SK-N-SH (cell line): Measurements from ENCODE around the gene IZUMO4. TPM values are rescaled to one million over a fixed set of nuclear protein-coding genes. Genes with fewer than 3 reads are reported as not detected.
A peak's percentile ranks its signal among the peaks of the same experiment; 100 is the strongest.

Source experiments
- CTCF ChIA-PET: fragments of 300-600, 350-600 bp; formaldehyde crosslinking; extraction: SDS; loops from one replicate; lab custom pipeline; 2021; lab: Yijun Ruan, JAX
- POLR2A ChIA-PET: fragments of 350-600 bp; sonication (Branson Sonifier 250); formaldehyde crosslinking; extraction: SDS; loops from one replicate; lab custom pipeline; 2020; ENCODE audit warnings: antibody characterized with exemption, inconsistent platforms; lab: Yijun Ruan, JAX
- DNase-seq: peaks from one replicate; pipeline ENCODE4 v3.0.0; 2012
- H2AFZ ChIP-seq: fragments of 200-600 bp; sonication (generic); 2 replicates; pipeline ENCODE4 v1.8.1; 2016; ENCODE audit warnings: antibody characterized with exemption, mild to moderate bottlenecking, low read depth
- H3F3A ChIP-seq: fragments of 200-600 bp; sonication (generic); replicated peaks from 2 replicates; pipeline ENCODE3; 2016; ENCODE audit warnings: antibody characterized with exemption, mild to moderate bottlenecking; ENCODE audit not compliant: insufficient read depth
- H3K27ac ChIP-seq, 2 experiments: fragments of 200-500 bp in 1 of 2; fragments of 200-600 bp in 1 of 2; sonication (Bioruptor generic) in 1 of 2; sonication (generic), shearing (Covaris generic) in 1 of 2; 2 replicates each; pipeline versions ENCODE4 v1.5.1 to v1.6.1; 2014 to 2016; ENCODE audit warnings: low read depth in 2 of 2, inconsistent platforms in 1 of 2, low read length in 1 of 2, mild to moderate bottlenecking in 1 of 2, mixed read lengths in 1 of 2
- H3K27me3 ChIP-seq: fragments of 200-600 bp; sonication (generic), shearing (Covaris generic); 2 replicates; pipeline ENCODE4 v1.6.1; 2016; ENCODE audit warnings: mixed run types; ENCODE audit not compliant: insufficient read depth
- H3K36me3 ChIP-seq, 2 experiments: fragments of 200-500 bp in 1 of 2; fragments of 200-600 bp in 1 of 2; sonication (Bioruptor generic) in 1 of 2; sonication (generic) in 1 of 2; replicated peaks in 1 of 2; 2 replicates each; pipeline versions ENCODE3 to v1.5.1; 2014 to 2016; ENCODE audit warnings: low read length in 1 of 2, mild to moderate bottlenecking in 1 of 2; ENCODE audit not compliant: insufficient read depth in 2 of 2, control insufficient read depth in 1 of 2
- H3K4me1 ChIP-seq, 2 experiments: fragments of 200-500 bp in 1 of 2; fragments of 200-600 bp in 1 of 2; sonication (Bioruptor generic) in 1 of 2; sonication (generic), shearing (Covaris generic) in 1 of 2; 2 replicates each; pipeline versions ENCODE4 v1.5.1 to v1.6.1; 2014 to 2016; ENCODE audit warnings: low read depth in 1 of 2, low read length in 1 of 2, mixed run types in 1 of 2; ENCODE audit not compliant: insufficient read depth in 2 of 2, control insufficient read depth in 1 of 2
- H3K4me2 ChIP-seq: fragments of 200-600 bp; sonication (generic), shearing (Covaris generic); 2 replicates; pipeline ENCODE4 v1.6.1; 2017; ENCODE audit warnings: mixed run types
- H3K4me3 ChIP-seq, 2 experiments: fragments of 200-500 bp in 1 of 2; fragments of 200-600 bp in 1 of 2; sonication (Bioruptor generic) in 1 of 2; sonication (generic), shearing (Covaris generic) in 1 of 2; 2 replicates each; pipeline versions ENCODE4 v1.5.1 to v1.8.1; 2014 to 2016; ENCODE audit warnings: low read depth in 2 of 2, inconsistent platforms in 1 of 2, low read length in 1 of 2, mild to moderate bottlenecking in 1 of 2, mixed read lengths in 1 of 2, moderate library complexity in 1 of 2
- H3K79me2 ChIP-seq: fragments of 200-600 bp; sonication (generic); 2 replicates; pipeline ENCODE4 v1.8.1; 2017; ENCODE audit warnings: mild to moderate bottlenecking; ENCODE audit not compliant: insufficient read depth
- H3K9ac ChIP-seq: fragments of 200-600 bp; sonication (generic); 2 replicates; pipeline ENCODE4 v1.6.1; 2017; ENCODE audit warnings: mixed run types
- H3K9me2 ChIP-seq: fragments of 200-600 bp; sonication (generic); 2 replicates; pipeline ENCODE4 v1.6.1; 2017; ENCODE audit warnings: mixed run types
- H3K9me3 ChIP-seq: fragments of 200-600 bp; sonication (generic); 2 replicates; pipeline ENCODE4 v1.6.1; 2017; ENCODE audit warnings: mixed run types, mild to moderate bottlenecking, moderate library complexity
- H4K20me1 ChIP-seq: fragments of 200-600 bp; sonication (generic); 2 replicates; pipeline ENCODE4 v1.6.1; 2017; ENCODE audit warnings: mild to moderate bottlenecking, mixed run types; ENCODE audit not compliant: insufficient read depth
- FOSL2 ChIP-seq: IDR thresholded peaks from 2 replicates; pipeline ENCODE4 v1.4.0; 2012; ENCODE audit warnings: low read depth, mild to moderate bottlenecking, moderate library complexity, borderline replicate concordance
- FOXM1 ChIP-seq: IDR thresholded peaks from 2 replicates; pipeline ENCODE4 v1.4.0; 2012; ENCODE audit warnings: low read depth, mild to moderate bottlenecking
- GABPA ChIP-seq: IDR thresholded peaks from 2 replicates; pipeline ENCODE4 v1.4.0; 2012; ENCODE audit warnings: low read depth, mild to moderate bottlenecking
- MXI1 ChIP-seq: IDR thresholded peaks from 2 replicates; pipeline ENCODE4 v1.6.1; 2012; ENCODE audit warnings: mild to moderate bottlenecking, low read depth, low read length, improper control_type of control experiment
- NFIC ChIP-seq: IDR thresholded peaks from 2 replicates; pipeline ENCODE4 v1.4.0; 2012; ENCODE audit warnings: borderline replicate concordance
- POLR2AphosphoS5 ChIP-seq: IDR thresholded peaks from 2 replicates; pipeline ENCODE4 v1.6.1; 2012; ENCODE audit warnings: low read depth, low read length
- RAD21 ChIP-seq: IDR thresholded peaks from 2 replicates; pipeline ENCODE4 v1.6.1; 2012; ENCODE audit warnings: mild to moderate bottlenecking, low read length
- RFX5 ChIP-seq: IDR thresholded peaks from 2 replicates; pipeline ENCODE4 v1.6.1; 2012; ENCODE audit warnings: mild to moderate bottlenecking, improper control_type of control experiment, low read length
- RXRA ChIP-seq: IDR thresholded peaks from 2 replicates; pipeline ENCODE4 v1.4.0; 2012; ENCODE audit warnings: low read depth, mild to moderate bottlenecking, borderline replicate concordance
- SIN3A ChIP-seq: IDR thresholded peaks from 2 replicates; pipeline ENCODE4 v1.6.1; 2012; ENCODE audit warnings: low read depth, mild to moderate bottlenecking, low read length, moderate library complexity, borderline replicate concordance
- SMC3 ChIP-seq: IDR thresholded peaks from 2 replicates; pipeline ENCODE4 v1.6.1; 2012; ENCODE audit warnings: low read depth, low read length, improper control_type of control experiment
- TEAD4 ChIP-seq: IDR thresholded peaks from 2 replicates; pipeline ENCODE4 v1.4.0; 2012; ENCODE audit warnings: mild to moderate bottlenecking, borderline replicate concordance; ENCODE audit not compliant: insufficient read depth
- YY1 ChIP-seq: IDR thresholded peaks from 2 replicates; pipeline ENCODE4 v1.4.0; 2012; ENCODE audit warnings: low read depth, mild to moderate bottlenecking
- WGBS: methylation state at CpG from one replicate; pipeline ENCODE4 v1.1.6; 2017; ENCODE audit warnings: low lambda C conversion rate; 5-methylcytosine and 5-hydroxymethylcytosine counted together
- polyA plus RNA-seq, 3 experiments: library from polyadenylated mRNA; depleted of rRNA; stranded (reverse); fragments of >200 nt; gene quantifications; 2 replicates each; pipeline ENCODE4 v1.2.3, GENCODE V29; 2012
- TF ChIP-seq, protein P1 (sequence below): IDR thresholded peaks from 2 replicates; pipeline ENCODE4 v1.6.1; 2012; ENCODE audit warnings: mild to moderate bottlenecking, low read depth, low read length, moderate library complexity
- TF ChIP-seq, protein P2 (sequence below): IDR thresholded peaks from 2 replicates; pipeline ENCODE4 v1.4.0; 2012; ENCODE audit warnings: low read depth, borderline replicate concordance
- TF ChIP-seq, protein P3 (sequence below): fragments of 200-600 bp; sonication (generic); IDR thresholded peaks from 2 replicates; pipeline ENCODE4 v1.6.1; 2017; ENCODE audit warnings: antibody characterized with exemption, mild to moderate bottlenecking, moderate library complexity
- TF ChIP-seq, protein P4 (sequence below): IDR thresholded peaks from 2 replicates; pipeline ENCODE4 v1.4.0; 2012; ENCODE audit warnings: low read depth
- TF ChIP-seq, protein P5 (sequence below): fragments of 150-350 bp; IDR thresholded peaks from 2 replicates; pipeline ENCODE4 v1.6.1; 2017; ENCODE audit warnings: antibody characterized with exemption, low read length, low read depth, borderline replicate concordance

The IZUMO4 gene
- polyA plus RNA-seq, 1 of the 3 experiments (the other 2 are of a cell fraction), result 4.6 TPM

DNA sequence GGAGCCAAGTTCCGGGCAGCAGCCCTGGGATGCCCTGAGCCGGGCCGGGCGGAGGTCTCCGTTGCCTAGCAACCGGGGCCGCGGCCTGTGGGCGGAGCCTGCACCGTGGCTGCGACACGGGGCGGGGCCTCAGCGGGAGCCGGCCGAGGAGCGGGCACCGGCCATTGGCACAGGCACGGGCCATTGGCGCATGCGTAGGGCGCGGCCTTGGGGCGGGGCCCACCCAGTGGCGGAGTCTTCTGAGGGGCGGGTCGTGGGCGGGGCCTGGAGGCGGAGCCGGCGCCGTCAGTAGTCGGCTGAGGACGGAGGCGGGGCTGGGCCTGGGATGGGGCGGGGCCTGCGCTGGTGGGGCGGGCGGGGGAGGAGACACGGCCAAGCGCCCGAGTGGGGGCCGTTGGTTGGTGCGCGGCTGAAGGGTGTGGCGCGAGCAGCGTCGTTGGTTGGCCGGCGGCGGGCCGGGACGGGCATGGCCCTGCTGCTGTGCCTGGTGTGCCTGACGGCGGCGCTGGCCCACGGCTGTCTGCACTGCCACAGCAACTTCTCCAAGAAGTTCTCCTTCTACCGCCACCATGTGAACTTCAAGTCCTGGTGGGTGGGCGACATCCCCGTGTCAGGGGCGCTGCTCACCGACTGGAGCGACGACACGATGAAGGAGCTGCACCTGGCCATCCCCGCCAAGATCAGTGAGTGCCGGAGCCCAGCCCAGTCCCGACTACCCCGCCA lies at the start of gene IZUMO4 (continued):
- TF ChIP-seq, protein P1, sequence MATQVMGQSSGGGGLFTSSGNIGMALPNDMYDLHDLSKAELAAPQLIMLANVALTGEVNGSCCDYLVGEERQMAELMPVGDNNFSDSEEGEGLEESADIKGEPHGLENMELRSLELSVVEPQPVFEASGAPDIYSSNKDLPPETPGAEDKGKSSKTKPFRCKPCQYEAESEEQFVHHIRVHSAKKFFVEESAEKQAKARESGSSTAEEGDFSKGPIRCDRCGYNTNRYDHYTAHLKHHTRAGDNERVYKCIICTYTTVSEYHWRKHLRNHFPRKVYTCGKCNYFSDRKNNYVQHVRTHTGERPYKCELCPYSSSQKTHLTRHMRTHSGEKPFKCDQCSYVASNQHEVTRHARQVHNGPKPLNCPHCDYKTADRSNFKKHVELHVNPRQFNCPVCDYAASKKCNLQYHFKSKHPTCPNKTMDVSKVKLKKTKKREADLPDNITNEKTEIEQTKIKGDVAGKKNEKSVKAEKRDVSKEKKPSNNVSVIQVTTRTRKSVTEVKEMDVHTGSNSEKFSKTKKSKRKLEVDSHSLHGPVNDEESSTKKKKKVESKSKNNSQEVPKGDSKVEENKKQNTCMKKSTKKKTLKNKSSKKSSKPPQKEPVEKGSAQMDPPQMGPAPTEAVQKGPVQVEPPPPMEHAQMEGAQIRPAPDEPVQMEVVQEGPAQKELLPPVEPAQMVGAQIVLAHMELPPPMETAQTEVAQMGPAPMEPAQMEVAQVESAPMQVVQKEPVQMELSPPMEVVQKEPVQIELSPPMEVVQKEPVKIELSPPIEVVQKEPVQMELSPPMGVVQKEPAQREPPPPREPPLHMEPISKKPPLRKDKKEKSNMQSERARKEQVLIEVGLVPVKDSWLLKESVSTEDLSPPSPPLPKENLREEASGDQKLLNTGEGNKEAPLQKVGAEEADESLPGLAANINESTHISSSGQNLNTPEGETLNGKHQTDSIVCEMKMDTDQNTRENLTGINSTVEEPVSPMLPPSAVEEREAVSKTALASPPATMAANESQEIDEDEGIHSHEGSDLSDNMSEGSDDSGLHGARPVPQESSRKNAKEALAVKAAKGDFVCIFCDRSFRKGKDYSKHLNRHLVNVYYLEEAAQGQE, result no peak
- TF ChIP-seq YY1 (no peak), RAD21 (peak; percentile 30; the same call in 1 of the 2 replicates), SMC3 (no peak), RXRA (no peak), NFIC (no peak), TEAD4 (no peak)
- TF ChIP-seq, protein P2, sequence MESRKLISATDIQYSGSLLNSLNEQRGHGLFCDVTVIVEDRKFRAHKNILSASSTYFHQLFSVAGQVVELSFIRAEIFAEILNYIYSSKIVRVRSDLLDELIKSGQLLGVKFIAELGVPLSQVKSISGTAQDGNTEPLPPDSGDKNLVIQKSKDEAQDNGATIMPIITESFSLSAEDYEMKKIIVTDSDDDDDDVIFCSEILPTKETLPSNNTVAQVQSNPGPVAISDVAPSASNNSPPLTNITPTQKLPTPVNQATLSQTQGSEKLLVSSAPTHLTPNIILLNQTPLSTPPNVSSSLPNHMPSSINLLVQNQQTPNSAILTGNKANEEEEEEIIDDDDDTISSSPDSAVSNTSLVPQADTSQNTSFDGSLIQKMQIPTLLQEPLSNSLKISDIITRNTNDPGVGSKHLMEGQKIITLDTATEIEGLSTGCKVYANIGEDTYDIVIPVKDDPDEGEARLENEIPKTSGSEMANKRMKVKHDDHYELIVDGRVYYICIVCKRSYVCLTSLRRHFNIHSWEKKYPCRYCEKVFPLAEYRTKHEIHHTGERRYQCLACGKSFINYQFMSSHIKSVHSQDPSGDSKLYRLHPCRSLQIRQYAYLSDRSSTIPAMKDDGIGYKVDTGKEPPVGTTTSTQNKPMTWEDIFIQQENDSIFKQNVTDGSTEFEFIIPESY, result no peak

DNA sequence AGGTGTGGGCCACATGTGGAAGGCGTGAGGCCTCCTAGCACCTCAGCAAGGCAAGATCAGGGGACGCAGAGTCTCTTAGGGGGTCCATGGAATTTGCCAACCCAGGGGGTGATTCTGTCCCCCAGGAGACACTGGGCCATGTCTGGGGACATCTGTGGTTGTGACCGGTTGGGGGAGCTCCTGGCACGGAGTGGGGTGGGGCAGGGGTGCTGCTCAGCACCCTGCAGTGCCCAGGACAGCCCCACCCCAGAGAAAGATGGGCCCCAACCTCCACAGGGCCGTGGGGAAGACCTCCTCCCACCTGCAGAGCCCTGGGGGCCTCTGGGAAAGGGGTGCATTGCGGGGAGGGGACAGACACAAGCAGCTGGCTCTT lies 49.7 kb upstream of the IZUMO4 start:
- Histone ChIP-seq H3K4me1 (peaks cover 28 to 61% of the 10 kb centered on the region in 2 experiments; a peak in 3 of 4 replicates), H3K9me2 (no peaks in the 10 kb centered on the region), H3K4me2 (peak overlapping the region; percentile 98; the same call in 1 of the 2 replicates), H3K79me2 (peaks cover 45% of the 10 kb centered on the region), H3K4me3 (no peak overlapping the region), H3K9me3 (no peaks in the 10 kb centered on the region), H4K20me1 (peaks cover 73% of the 10 kb centered on the region), H3K27me3 (no peaks in the 10 kb centered on the region), H3K9ac (no peak overlapping the region), H3K36me3 (peaks cover 4 to 37% of the 10 kb centered on the region in 2 experiments), H2AFZ (no peak overlapping the region), H3F3A (peaks cover 9% of the 10 kb centered on the region), H3K27ac (no peak overlapping the region)
- POLR2A ChIA-PET, result interaction anchor here (1.2 kb wide), 1 partner anchor 27 kb away, joined by 4 read pairs; no protein-coding TSS in a partner anchor
- DNase-seq, result no peak
- no CpG with 5 or more reads among the region's 6 CpGs for WGBS
- CTCF ChIA-PET, result interaction anchor here (0.8 to 1.1 kb wide), 3 partner anchors 23 to 117 kb away, joined by 3 to 5 read pairs (median 5); no protein-coding TSS in a partner anchor
- TF ChIP-seq, protein P3, sequence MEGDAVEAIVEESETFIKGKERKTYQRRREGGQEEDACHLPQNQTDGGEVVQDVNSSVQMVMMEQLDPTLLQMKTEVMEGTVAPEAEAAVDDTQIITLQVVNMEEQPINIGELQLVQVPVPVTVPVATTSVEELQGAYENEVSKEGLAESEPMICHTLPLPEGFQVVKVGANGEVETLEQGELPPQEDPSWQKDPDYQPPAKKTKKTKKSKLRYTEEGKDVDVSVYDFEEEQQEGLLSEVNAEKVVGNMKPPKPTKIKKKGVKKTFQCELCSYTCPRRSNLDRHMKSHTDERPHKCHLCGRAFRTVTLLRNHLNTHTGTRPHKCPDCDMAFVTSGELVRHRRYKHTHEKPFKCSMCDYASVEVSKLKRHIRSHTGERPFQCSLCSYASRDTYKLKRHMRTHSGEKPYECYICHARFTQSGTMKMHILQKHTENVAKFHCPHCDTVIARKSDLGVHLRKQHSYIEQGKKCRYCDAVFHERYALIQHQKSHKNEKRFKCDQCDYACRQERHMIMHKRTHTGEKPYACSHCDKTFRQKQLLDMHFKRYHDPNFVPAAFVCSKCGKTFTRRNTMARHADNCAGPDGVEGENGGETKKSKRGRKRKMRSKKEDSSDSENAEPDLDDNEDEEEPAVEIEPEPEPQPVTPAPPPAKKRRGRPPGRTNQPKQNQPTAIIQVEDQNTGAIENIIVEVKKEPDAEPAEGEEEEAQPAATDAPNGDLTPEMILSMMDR, result no peak
- TF ChIP-seq RFX5 (no peak), GABPA (no peak), RXRA (no peak), RAD21 (no peak), FOXM1 (no peak), SIN3A (no peak), MXI1 (no peak), POLR2AphosphoS5 (no peak), FOSL2 (no peak)
- TF ChIP-seq, protein P4, sequence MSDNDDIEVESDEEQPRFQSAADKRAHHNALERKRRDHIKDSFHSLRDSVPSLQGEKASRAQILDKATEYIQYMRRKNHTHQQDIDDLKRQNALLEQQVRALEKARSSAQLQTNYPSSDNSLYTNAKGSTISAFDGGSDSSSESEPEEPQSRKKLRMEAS, result no peak
- TF ChIP-seq, protein P5, sequence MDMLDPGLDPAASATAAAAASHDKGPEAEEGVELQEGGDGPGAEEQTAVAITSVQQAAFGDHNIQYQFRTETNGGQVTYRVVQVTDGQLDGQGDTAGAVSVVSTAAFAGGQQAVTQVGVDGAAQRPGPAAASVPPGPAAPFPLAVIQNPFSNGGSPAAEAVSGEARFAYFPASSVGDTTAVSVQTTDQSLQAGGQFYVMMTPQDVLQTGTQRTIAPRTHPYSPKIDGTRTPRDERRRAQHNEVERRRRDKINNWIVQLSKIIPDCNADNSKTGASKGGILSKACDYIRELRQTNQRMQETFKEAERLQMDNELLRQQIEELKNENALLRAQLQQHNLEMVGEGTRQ, result no peak
